ENCODE measurements around the gene FYB1. TPM values are rescaled to one million over a fixed set of nuclear protein-coding genes. Genes with fewer than 3 reads are reported as not detected.

The FYB1 gene
- total RNA-seq, 2 donors from 2014 or later = not detected

- H3K9ac ChIP-seq (ENCODE audit: extremely low read depth, low read length, poor library complexity, severe bottlenecking) = no peak overlapping the region
- Mint-ChIP-seq H3K4me3 (no peak overlapping the region), H3K27me3 (ENCODE audit: insufficient read depth) (no peaks in the 10 kb centered on the region), H3K27ac (no peak overlapping the region), H3K4me1 (no peaks in the 10 kb centered on the region), H3K9me3 (no peaks in the 10 kb centered on the region), H3K36me3 (ENCODE audit: low read depth) (no peaks in the 10 kb centered on the region)
- no peaks in the 10 kb centered on the region for H3K4me1 ChIP-seq (ENCODE audit: control insufficient read depth, insufficient read depth, low read length)
- WGBS, 2 experiments (ENCODE audit: insufficient coverage in 1 of 2, insufficient read length in 1 of 2) = 83% methylated on average over 2 of the region's 2 CpGs; no CpG with 5 or more reads in 1 of the 2 experiments
- no peak for DNase-seq
- no peak overlapping the region for H3K27ac ChIP-seq (ENCODE audit: low read depth, low read length)
- no peak overlapping the region for H3K4me3 ChIP-seq (ENCODE audit: low read length)
- no peaks in the 10 kb centered on the region for H3K36me3 ChIP-seq (ENCODE audit: control insufficient read depth, insufficient read depth, low read length)
- no peaks in the 10 kb centered on the region for H3K9me3 ChIP-seq (ENCODE audit: control insufficient read depth, low read length)
- H3K27me3 ChIP-seq (ENCODE audit: control insufficient read depth, insufficient read depth, low read length, poor library complexity, severe bottlenecking) = peaks cover 8% of the 10 kb centered on the region
- TF ChIP-seq, protein P1, sequence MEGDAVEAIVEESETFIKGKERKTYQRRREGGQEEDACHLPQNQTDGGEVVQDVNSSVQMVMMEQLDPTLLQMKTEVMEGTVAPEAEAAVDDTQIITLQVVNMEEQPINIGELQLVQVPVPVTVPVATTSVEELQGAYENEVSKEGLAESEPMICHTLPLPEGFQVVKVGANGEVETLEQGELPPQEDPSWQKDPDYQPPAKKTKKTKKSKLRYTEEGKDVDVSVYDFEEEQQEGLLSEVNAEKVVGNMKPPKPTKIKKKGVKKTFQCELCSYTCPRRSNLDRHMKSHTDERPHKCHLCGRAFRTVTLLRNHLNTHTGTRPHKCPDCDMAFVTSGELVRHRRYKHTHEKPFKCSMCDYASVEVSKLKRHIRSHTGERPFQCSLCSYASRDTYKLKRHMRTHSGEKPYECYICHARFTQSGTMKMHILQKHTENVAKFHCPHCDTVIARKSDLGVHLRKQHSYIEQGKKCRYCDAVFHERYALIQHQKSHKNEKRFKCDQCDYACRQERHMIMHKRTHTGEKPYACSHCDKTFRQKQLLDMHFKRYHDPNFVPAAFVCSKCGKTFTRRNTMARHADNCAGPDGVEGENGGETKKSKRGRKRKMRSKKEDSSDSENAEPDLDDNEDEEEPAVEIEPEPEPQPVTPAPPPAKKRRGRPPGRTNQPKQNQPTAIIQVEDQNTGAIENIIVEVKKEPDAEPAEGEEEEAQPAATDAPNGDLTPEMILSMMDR (conservative IDR thresholded peaks at IDR 0.05) = no peak
Observed at GRCh38 chr5:39137391-39137790, 82.0 kb downstream of the FYB1 start.

- Histone ChIP-seq H3K4me3 (ENCODE audit: low read length) (no peak overlapping the region), H3K4me1 (ENCODE audit: control insufficient read depth, insufficient read depth, low read length) (no peaks in the 10 kb centered on the region), H3K36me3 (ENCODE audit: control insufficient read depth, insufficient read depth, low read length) (no peaks in the 10 kb centered on the region), H3K27ac (ENCODE audit: low read depth, low read length) (no peak overlapping the region), H3K9me3 (ENCODE audit: control insufficient read depth, low read length) (no peaks in the 10 kb centered on the region), H3K9ac (ENCODE audit: extremely low read depth, low read length, poor library complexity, severe bottlenecking) (no peak overlapping the region), H3K27me3 (ENCODE audit: control insufficient read depth, insufficient read depth, low read length, poor library complexity, severe bottlenecking) (peaks cover 8% of the 10 kb centered on the region)
- Mint-ChIP-seq H3K4me1 (no peaks in the 10 kb centered on the region), H3K27ac (no peak overlapping the region), H3K27me3 (ENCODE audit: insufficient read depth) (no peaks in the 10 kb centered on the region), H3K4me3 (no peak overlapping the region), H3K36me3 (ENCODE audit: low read depth) (no peaks in the 10 kb centered on the region), H3K9me3 (no peaks in the 10 kb centered on the region)
- DNase-seq = no peak
- TF ChIP-seq, protein P1 (conservative IDR thresholded peaks at IDR 0.05) = no peak
- 88 to 100% methylated on average over 3 of the region's 3 CpGs for WGBS, 2 experiments (ENCODE audit: insufficient coverage in 1 of 2, insufficient read length in 1 of 2)
Observed at GRCh38 chr5:39132792-39133191, 86.6 kb downstream of the FYB1 start.

DNA sequence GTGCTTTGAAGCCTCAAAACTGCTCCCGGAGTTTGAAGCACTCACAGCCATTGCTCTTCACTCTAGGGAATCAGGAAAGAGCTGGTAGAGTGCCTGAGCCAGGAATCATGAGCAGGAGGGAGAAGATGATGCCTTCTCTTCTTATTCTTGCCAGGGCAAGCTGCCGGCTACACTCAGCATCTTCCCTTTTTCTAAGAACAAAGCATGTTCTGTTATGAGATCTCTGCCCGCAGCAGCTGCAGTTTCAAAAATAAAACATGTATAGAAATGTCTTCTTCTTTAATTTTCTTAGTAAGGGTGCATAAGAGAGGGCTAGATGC, 87.3 kb downstream of the FYB1 start:
- Mint-ChIP-seq H3K36me3 (ENCODE audit: low read depth) (no peaks in the 10 kb centered on the region), H3K4me1 (no peaks in the 10 kb centered on the region), H3K27ac (no peak overlapping the region), H3K27me3 (ENCODE audit: insufficient read depth) (no peaks in the 10 kb centered on the region), H3K4me3 (no peak overlapping the region), H3K9me3 (no peaks in the 10 kb centered on the region)
- Histone ChIP-seq H3K4me3 (ENCODE audit: low read length) (no peak overlapping the region), H3K27ac (ENCODE audit: low read depth, low read length) (no peak overlapping the region), H3K9me3 (ENCODE audit: control insufficient read depth, low read length) (no peaks in the 10 kb centered on the region), H3K27me3 (ENCODE audit: control insufficient read depth, insufficient read depth, low read length, poor library complexity, severe bottlenecking) (peaks cover 8% of the 10 kb centered on the region), H3K4me1 (ENCODE audit: control insufficient read depth, insufficient read depth, low read length) (no peaks in the 10 kb centered on the region), H3K9ac (ENCODE audit: extremely low read depth, low read length, poor library complexity, severe bottlenecking) (no peak overlapping the region), H3K36me3 (ENCODE audit: control insufficient read depth, insufficient read depth, low read length) (no peaks in the 10 kb centered on the region)
- DNase-seq = no peak
- 96 to 100% methylated on average over 1 to 3 of the region's 3 CpGs for WGBS, 2 experiments (ENCODE audit: insufficient coverage in 1 of 2, insufficient read length in 1 of 2)
- TF ChIP-seq, protein P1 (conservative IDR thresholded peaks at IDR 0.05) = no peak
